Lower leg skin (tissue), 4 donors: Measurements from ENCODE around the gene ATP1B4. TPM values are rescaled to one million over a fixed set of nuclear protein-coding genes. Genes with fewer than 3 reads are reported as not detected.

Source experiments
- DNase-seq, 2 donors: peaks; one replicate each; pipeline ENCODE4 v3.0.0-alpha.2; 2019; ENCODE audit warnings: low spot score in 2 of 2
- H3K4me3 ChIP-seq: fragments of 200-600 bp; sonication (generic); 2 replicates; pipeline ENCODE4 v1.5.1; 2017; ENCODE audit warnings: mild to moderate bottlenecking, low read depth; ENCODE audit not compliant: poor library complexity, severe bottlenecking
- CTCF ChIP-seq, 3 donors: fragments of 450-650 bp; IDR thresholded peaks; one replicate each; pipeline ENCODE4 v1.5.1; 2016; ENCODE audit warnings: antibody characterized with exemption in 3 of 3, mild to moderate bottlenecking in 3 of 3, moderate library complexity in 2 of 3
- POLR2A ChIP-seq, 2 donors: fragments of 450-650 bp; IDR thresholded peaks; one replicate each; pipeline ENCODE4 v1.6.1; 2016 to 2017; ENCODE audit warnings: antibody characterized with exemption in 2 of 2, mild to moderate bottlenecking in 1 of 2, moderate library complexity in 1 of 2
- WGBS, 2 donors: methylation state at CpG; one replicate each; pipeline ENCODE4 v1.1.5; 2018; 5-methylcytosine and 5-hydroxymethylcytosine counted together
- intact Hi-C: fragments of 100-400 bp; cut with DNase I; formaldehyde crosslinking; loops from one replicate; pipeline ENCODE4 v1.15.0; 2023; ENCODE audit warnings: low total_unique reads
- total RNA-seq, 4 donors: library from RNA; depleted of rRNA; stranded (reverse); fragments of >200 nt; gene quantifications; one replicate each; pipeline ENCODE4 v1.1.0, GENCODE V29; 2016

The ATP1B4 gene
- total RNA-seq, 4 donors from 2014 or later, result not detected

- WGBS, 2 donors, result 34 to 71% methylated on average over 5 of the region's 5 CpGs
- DNase-seq, result no peak
- intact Hi-C loops, result no loop called here
- TF ChIP-seq POLR2A (IDR thresholded peaks at IDR 0.05) (no peak), CTCF (IDR thresholded peaks at IDR 0.05) (no peak)
- no peak overlapping the region for H3K4me3 ChIP-seq
Observed at GRCh38 chrX:120406638-120407037, 44.7 kb downstream of the ATP1B4 start.

GRCh38 chrX:120408168-120408567 is 46.3 kb downstream of the ATP1B4 start:
- H3K4me3 ChIP-seq, result no peak overlapping the region
- WGBS, 2 donors, result 45 to 68% methylated on average over 1 of the region's 1 CpG
- no peak for DNase-seq
- TF ChIP-seq POLR2A (IDR thresholded peaks at IDR 0.05), result no peak
- no peak for TF ChIP-seq CTCF (IDR thresholded peaks at IDR 0.05)
- intact Hi-C loops, result no loop called here

GRCh38 chrX:120419463-120419862 is 57.6 kb downstream of the ATP1B4 start:
- WGBS, 2 donors, result 31 to 50% methylated on average over 2 of the region's 2 CpGs
- TF ChIP-seq POLR2A (IDR thresholded peaks at IDR 0.05) (no peak), CTCF (IDR thresholded peaks at IDR 0.05) (no peak)
- DNase-seq, result no peak
- intact Hi-C loops, result no loop called here
- no peak overlapping the region for H3K4me3 ChIP-seq

GRCh38 chrX:120426599-120426998 is 64.7 kb downstream of the ATP1B4 start:
- intact Hi-C loops, result no loop called here
- no peak overlapping the region for H3K4me3 ChIP-seq
- DNase-seq, result no peak
- TF ChIP-seq CTCF (IDR thresholded peaks at IDR 0.05), result no peak
- TF ChIP-seq POLR2A (IDR thresholded peaks at IDR 0.05), result no peak

- TF ChIP-seq CTCF (IDR thresholded peaks at IDR 0.05) (no peak), POLR2A (IDR thresholded peaks at IDR 0.05) (no peak)
- no peak overlapping the region for H3K4me3 ChIP-seq
- intact Hi-C loops, result no loop called here
- WGBS, 2 donors, result 2 to 3% methylated on average over 2 of the region's 2 CpGs
- no peak for DNase-seq
Observed at GRCh38 chrX:120428309-120428708, 66.4 kb downstream of the ATP1B4 start.

- DNase-seq, result no peak
- TF ChIP-seq CTCF (IDR thresholded peaks at IDR 0.05) (no peak), POLR2A (IDR thresholded peaks at IDR 0.05) (no peak)
- H3K4me3 ChIP-seq, result no peak overlapping the region
- 59 to 73% methylated on average over 2 of the region's 2 CpGs for WGBS, 2 donors
- intact Hi-C loops, result no loop called here
Observed at GRCh38 chrX:120429776-120430540, 68.1 kb downstream of the ATP1B4 start.
